ENCODE measurements around the gene ITPK1. TPM values are rescaled to one million over a fixed set of nuclear protein-coding genes. Genes with fewer than 3 reads are reported as not detected.
"Not testable (repeated sequence)": the region's sequence is repeated elsewhere in the genome, so short reads cannot be mapped to it uniquely, and the experiment has no call there.

The ITPK1 gene
- total RNA-seq, 1 experiment from 2014 or later = 90.7 TPM

- in situ Hi-C loops (cut with HindIII; ENCODE audit: low sequenced_read_pairs) = no loop called here
These were observed 8.3 kb downstream of the ITPK1 start for GRCh38 chr14:93107453-93107852.

GRCh38 chr14:93106541-93107156 lies 9.1 kb downstream of the ITPK1 start:
- in situ Hi-C loops (cut with HindIII; ENCODE audit: low sequenced_read_pairs) = no loop called here
- DNase-seq (ENCODE audit: low spot score) = no peak

More at GRCh38 chr14:93107453-93107852, 8.3 kb downstream of the ITPK1 start:
- no peak for DNase-seq (ENCODE audit: low spot score)

- in situ Hi-C loops (cut with HindIII; ENCODE audit: low sequenced_read_pairs); DNase-seq (ENCODE audit: low spot score): not testable (repeated sequence)
These were observed 9.9 kb downstream of the ITPK1 start for GRCh38 chr14:93105856-93106255.

GRCh38 chr14:93105362-93105761 lies 10.4 kb downstream of the ITPK1 start:
- in situ Hi-C loops (cut with HindIII; ENCODE audit: low sequenced_read_pairs) = no loop called here
- no peak for DNase-seq (ENCODE audit: low spot score)

GRCh38 chr14:93104961-93105360 lies 10.8 kb downstream of the ITPK1 start:
- no peak for DNase-seq (ENCODE audit: low spot score)
- in situ Hi-C loops (cut with HindIII; ENCODE audit: low sequenced_read_pairs) = no loop called here

GRCh38 chr14:93103392-93104080 lies 12.2 kb downstream of the ITPK1 start:
- no peak for DNase-seq (ENCODE audit: low spot score)
- in situ Hi-C loops (cut with HindIII; ENCODE audit: low sequenced_read_pairs) = no loop called here

GRCh38 chr14:93102141-93102540 lies 13.6 kb downstream of the ITPK1 start:
- no peak for DNase-seq (ENCODE audit: low spot score)
- in situ Hi-C loops (cut with HindIII; ENCODE audit: low sequenced_read_pairs) = no loop called here

- in situ Hi-C loops (cut with HindIII; ENCODE audit: low sequenced_read_pairs) = no loop called here
- DNase-seq (ENCODE audit: low spot score) = no peak
These were observed 14.5 kb downstream of the ITPK1 start for GRCh38 chr14:93101181-93101580.

- in situ Hi-C loops (cut with HindIII; ENCODE audit: low sequenced_read_pairs) = no loop called here
- DNase-seq (ENCODE audit: low spot score) = no peak
These were observed 15.2 kb downstream of the ITPK1 start for GRCh38 chr14:93100570-93100969.

GRCh38 chr14:93100100-93100499 lies 15.6 kb downstream of the ITPK1 start:
- no peak for DNase-seq (ENCODE audit: low spot score)
- in situ Hi-C loops (cut with HindIII; ENCODE audit: low sequenced_read_pairs) = no loop called here

- in situ Hi-C loops (cut with HindIII; ENCODE audit: low sequenced_read_pairs) = no loop called here
These were observed 16.1 kb downstream of the ITPK1 start for GRCh38 chr14:93099643-93100042.

GRCh38 chr14:93099196-93099595 lies 16.5 kb downstream of the ITPK1 start:
- in situ Hi-C loops (cut with HindIII; ENCODE audit: low sequenced_read_pairs) = no loop called here
- DNase-seq (ENCODE audit: low spot score) = no peak

More at GRCh38 chr14:93099643-93100042, 16.1 kb downstream of the ITPK1 start:
- no peak for DNase-seq (ENCODE audit: low spot score)

- DNase-seq (ENCODE audit: low spot score) = no peak
- in situ Hi-C loops (cut with HindIII; ENCODE audit: low sequenced_read_pairs) = no loop called here
These were observed 18.9 kb downstream of the ITPK1 start for GRCh38 chr14:93096691-93097322.

- in situ Hi-C loops (cut with HindIII; ENCODE audit: low sequenced_read_pairs) = no loop called here
- no peak for DNase-seq (ENCODE audit: low spot score)
These were observed 19.8 kb downstream of the ITPK1 start for GRCh38 chr14:93095742-93096510.

- DNase-seq (ENCODE audit: low spot score) = peak; percentile 52
- in situ Hi-C loops (cut with HindIII; ENCODE audit: low sequenced_read_pairs) = no loop called here
These were observed 21.4 kb downstream of the ITPK1 start for GRCh38 chr14:93094121-93094918.

- in situ Hi-C loops (cut with HindIII; ENCODE audit: low sequenced_read_pairs) = no loop called here
- DNase-seq (ENCODE audit: low spot score) = no peak
These were observed 22.8 kb downstream of the ITPK1 start for GRCh38 chr14:93092606-93093556.

- no peak for DNase-seq (ENCODE audit: low spot score)
- in situ Hi-C loops (cut with HindIII; ENCODE audit: low sequenced_read_pairs) = no loop called here
These were observed 24.1 kb downstream of the ITPK1 start for GRCh38 chr14:93091666-93092065.

Measured in G401 (cell line).